Keratinocyte (primary cell): Measurements from ENCODE around the gene CWC22.

Experiments used
- CTCF ChIP-seq, 3 experiments: IDR thresholded peaks in 1 of 3; conservative IDR thresholded peaks in 1 of 3; optimal IDR thresholded peaks in 1 of 3; 2 replicates in 2 of 3; 3 replicates in 1 of 3; pipeline versions ENCODE3 to v1.5.1; 2011; ENCODE audit warnings: low read length in 3 of 3, mild to moderate bottlenecking in 3 of 3, moderate library complexity in 2 of 3, control low read depth in 1 of 3, inconsistent platforms in 1 of 3; ENCODE audit not compliant: insufficient read depth in 2 of 3; ENCODE audit errors: extremely low read depth in 1 of 3
- EZH2 ChIP-seq: IDR thresholded peaks from one replicate; pipeline ENCODE4 v1.6.1; 2012; ENCODE audit warnings: inconsistent platforms, mild to moderate bottlenecking, low read length, moderate library complexity

DNA sequence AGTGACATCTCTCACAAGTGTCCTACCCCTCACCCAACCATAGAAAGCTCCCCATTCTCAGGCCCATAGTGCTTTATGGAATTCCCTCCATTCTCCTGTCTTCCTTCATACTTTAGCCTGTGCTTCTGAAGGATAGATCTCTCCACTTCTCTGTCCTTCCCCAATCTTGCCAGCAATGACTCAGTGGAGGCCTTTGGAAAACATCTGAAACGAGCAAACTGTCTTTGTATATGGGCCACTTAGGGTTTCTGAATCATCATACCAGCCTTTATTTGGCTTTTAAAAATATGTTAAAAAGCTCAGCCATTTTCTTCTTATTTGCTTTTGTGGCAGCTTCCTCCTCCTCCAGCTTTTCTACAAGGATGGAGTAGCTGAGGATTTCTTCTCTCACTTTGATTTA lies 80.1 kb downstream of the CWC22 start:
- no peak for TF ChIP-seq CTCF (optimal IDR thresholded peaks at IDR 0.05 in 1 of 3, IDR thresholded peaks at IDR 0.05 in 1 of 3, conservative IDR thresholded peaks at IDR 0.05 in 1 of 3; ENCODE audit: extremely low read depth in 1 of 3, insufficient read depth in 2 of 3, low read length in 3 of 3)
- no peak for TF ChIP-seq EZH2
